ENCODE measurements around the gene SLX9.

Gene SLX9

GRCh38 chr21:44930543-44930981, 9.3 kb upstream of the SLX9 start:
- DNase-seq (ENCODE audit: low read depth): no peak

DNA sequence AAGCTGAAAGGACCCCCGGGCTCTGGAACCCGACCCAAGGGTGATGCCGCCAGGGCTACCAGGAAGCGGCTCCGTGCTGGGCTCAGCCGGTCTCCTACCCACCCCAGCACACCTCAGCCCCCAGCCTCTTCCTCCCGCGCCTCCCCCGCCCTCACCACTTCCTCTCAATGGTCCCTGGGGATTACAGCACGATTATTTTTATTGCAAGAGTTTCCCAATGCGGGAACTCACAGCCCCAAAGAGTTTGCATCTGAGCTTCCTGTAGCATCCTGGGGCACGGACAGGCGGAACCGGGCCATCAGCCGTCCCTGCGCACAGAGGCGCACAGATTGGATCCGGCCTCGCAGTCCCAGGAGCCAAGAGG, 8.7 kb upstream of the SLX9 start:
- DNase-seq (ENCODE audit: low read depth): no peak

DNA sequence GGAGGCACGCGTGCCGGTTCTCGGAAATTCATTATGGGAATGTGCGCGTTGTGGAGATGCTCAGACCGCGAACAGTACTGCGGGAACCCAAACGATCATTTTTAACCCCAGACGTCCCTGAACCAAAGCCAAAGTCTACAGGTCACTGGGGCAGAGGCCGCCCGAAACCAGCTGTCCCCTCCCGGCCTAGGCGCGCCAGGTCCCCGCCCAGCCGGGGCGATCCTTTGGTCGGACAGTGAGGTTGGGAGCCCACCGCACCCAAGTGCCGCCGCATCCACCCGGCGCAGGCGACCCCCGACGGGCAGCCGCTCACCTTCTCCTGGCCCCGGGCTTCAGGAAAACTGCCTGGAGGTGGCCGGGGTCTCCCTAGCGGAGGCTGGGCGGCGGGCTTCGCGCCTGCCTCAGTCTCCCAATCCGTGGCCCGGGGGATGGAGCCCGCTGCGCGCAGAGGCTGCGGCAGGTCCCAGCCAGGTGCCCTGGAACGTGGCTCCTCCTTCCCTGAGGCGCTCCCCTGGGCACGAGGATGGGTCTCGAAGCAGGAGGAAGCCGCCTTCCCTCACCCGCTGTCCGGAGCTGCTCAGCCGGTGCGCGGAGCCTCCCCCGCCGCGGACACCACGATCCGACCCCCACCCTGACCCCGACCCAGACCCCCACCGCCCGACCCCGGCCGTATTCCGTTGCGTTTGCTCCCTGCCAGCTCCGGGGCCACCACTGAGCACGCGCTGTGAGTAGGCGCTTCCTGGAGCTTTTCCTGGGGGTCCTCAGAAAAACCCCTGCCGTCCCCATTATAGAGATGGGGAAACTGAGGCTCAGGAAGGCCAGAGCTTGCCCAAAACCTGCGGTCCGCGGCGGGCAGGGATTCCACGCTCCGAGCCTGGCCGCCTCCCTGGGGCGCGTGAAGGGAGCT, 8.1 kb upstream of the SLX9 start:
- DNase-seq (ENCODE audit: low read depth): no peak

GRCh38 chr21:44932408-44933181, 7.2 kb upstream of the SLX9 start:
- DNase-seq (ENCODE audit: low read depth): no peak

DNA sequence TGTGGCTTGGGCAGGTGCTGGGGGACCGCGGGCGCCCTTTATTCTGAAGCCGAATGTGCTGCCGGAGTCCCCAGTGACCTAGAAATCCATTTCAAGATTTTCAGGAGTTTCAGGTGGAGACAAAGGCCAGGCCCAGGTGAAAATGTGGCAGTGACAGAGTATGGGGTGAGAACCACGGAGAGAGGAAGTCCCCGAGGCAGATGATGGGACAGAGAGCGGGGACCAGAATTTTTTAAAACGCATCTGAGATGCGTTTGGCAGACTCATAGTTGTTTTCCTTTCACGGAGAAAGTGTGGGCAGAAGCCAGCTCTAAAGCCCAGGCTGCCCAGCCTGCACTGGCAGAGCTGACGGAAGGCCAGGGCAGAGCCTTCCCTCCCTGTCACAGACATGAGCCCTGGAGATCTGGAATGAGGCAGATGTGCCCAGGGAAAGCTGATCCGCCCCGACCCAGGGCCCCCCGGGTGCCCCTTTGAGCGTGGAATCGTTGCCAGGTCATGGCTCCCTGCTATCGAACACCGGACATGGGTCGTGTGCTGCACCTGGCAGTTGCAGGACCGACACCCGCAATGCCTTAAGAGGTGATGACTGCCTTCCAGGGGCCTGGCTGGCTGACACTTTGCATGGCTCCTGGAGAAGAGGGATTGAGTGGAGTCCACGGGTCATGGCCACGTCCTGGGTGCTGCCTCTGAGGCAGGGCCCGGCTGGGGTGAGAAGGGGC, 6.5 kb upstream of the SLX9 start:
- DNase-seq (ENCODE audit: low read depth): no peak

DNA sequence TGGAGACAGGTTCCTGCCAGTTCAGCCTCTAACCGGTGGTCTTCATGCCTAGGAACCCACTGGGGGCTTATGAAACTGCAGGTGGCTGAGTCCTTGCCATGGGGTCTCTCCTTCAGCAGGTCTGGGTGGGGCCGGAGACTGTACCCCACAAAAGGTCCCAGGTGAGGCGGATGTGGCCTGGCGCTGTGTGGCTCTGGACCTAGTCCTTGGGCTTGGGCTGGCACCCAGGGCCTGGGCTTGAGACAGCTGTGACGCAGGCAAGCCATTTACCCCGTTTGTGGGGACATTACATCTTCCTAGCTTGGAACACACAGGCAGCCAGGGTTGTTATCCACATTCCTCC, 5.9 kb upstream of the SLX9 start:
- no peak for DNase-seq (ENCODE audit: low read depth)

DNA sequence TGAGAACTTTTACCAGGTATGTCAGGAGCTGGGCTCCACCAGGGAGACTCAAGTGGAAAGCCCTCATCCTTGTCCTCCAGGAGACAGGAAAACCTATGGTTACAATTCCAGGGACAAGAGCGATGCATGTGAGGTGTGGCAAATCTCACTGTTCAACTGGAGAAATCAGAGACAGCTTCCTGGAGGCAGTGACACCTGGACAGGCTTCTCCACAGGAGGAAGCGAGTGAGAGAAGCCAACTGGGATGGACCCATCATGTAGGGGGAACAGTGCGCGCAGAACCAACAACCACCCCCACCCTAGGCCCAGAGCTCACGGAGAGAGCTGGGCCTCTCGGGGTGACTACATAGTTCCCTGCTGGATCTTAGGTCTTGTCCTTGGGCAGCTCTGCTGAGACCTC, 5.6 kb upstream of the SLX9 start:
- no peak for DNase-seq (ENCODE audit: low read depth)

GRCh38 chr21:44934797-44935532, 4.9 kb upstream of the SLX9 start:
- no peak for DNase-seq (ENCODE audit: low read depth)

DNA sequence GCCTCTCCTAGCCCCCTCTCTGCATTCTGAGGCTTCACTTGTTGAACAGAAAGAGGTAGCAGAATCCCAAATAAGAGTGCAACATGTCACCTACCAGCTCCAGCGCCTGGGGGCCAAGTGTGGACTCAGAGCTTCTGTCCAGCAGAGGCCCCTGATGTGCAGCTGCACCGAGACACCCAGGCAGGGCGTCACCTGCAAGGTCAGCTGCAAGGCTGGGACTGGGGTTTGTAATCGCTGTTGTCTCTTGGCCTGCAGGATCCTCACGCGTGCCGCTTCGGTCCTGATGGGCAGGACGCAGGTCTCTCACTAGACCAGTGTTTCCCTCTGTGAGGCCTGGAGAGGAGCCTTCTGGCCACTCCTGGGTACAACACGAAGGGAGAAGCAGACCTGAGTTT, 4.3 kb upstream of the SLX9 start:
- no peak for DNase-seq (ENCODE audit: low read depth)

GRCh38 chr21:44938772-44939531, 877 bp upstream of the SLX9 start:
- DNase-seq (ENCODE audit: low read depth): no peak

- no peak for DNase-seq (ENCODE audit: low read depth)
Measured at GRCh38 chr21:44940116-44940631, 345 bp downstream of the SLX9 start.

DNA sequence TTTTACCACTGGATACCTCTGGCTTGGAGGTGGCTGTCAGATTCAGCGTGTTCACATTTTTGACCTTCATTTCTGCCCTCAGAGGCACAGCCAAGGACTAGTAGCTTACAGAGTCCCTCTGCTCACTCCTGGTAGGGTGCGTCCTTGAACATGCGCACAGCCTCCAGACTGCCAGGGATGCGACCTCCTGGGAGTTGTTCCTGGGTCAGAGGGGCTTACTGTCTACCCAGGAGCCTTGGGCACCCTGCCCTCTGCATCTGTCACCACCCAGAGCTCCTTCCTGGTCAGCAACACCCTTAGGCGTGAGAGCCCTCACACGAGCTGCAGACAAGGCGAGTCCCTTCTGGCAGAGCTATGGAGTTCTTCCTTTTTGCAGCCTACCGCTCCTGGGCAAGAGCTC, 1.7 kb downstream of the SLX9 start:
- DNase-seq (ENCODE audit: low read depth): no peak

GRCh38 chr21:44942566-44942965, 2.7 kb downstream of the SLX9 start:
- no peak for DNase-seq (ENCODE audit: low read depth)

DNA sequence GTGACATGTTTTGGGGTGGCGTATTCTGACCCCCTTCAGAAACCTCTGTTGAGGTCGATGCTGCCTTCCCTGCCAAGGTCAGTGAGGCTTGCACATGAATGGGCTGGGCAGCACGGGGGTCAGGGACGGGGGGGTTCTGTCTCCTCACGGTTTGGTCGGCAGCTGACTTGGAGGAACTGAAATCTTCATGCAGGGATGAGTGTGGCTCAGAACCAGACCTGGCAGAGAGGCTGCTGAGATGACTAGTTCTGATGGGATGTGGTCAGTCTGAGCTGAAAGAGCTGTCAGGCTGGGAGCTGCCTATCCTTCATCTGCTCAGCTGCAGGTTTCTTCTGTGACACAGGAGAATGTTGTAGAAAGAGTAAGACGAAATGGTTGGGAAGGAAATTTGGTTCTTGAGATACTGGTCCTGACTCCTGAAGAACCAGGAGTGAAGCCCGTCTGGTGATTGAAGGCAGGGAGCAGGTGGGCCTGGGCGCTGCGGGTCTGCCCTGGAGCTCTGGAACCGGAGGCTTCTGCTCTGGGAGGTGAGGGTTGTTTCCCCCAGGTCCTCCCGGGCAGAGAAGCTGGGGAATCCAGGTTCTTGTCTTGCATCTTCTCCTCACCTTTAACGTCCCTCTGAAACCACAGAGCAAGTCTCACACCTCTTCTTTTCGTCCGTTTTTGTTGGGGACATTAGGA, 3.3 kb downstream of the SLX9 start:
- DNase-seq (ENCODE audit: low read depth): no peak

DNA sequence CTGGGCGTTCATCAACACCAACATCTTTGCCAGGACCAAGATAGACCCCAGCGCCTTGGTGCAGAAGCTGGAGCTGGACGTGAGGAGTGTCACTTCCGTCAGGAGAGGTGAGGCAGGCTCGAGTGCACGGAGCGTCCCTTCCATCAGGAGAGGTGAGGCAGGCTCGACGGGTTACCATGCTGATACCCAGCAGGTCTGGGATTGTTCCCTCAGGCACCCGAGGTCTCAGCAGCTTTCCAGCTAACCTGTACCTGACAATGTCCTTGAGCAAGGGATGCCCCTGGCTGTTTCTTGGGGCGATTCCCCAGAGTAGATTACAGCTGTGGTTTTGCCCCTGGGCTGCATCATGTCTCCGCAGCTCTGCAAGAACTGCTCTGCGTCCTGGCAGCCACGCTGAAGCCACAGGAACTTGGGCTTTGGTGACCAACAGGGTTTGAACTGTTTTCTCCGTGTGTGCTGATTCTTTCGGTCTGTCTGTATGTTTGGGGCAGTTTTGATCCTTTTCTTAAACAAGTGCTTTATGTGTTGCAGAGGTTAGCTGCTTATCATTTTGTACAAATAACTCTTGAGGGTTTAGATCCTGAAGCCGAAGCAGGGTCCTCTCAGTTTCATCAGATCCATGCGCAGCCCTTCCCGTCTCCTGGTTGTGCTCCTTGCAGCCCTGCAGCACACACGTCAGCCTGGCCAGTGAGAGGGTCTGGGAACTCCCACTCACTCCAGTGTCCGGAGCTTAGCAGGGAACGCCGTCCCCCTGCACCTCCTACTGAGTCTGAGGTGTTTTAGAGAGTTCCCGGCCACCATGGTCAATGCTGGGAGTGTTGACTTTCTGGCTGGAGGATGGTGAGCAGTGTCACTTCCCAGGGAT, 4.1 kb downstream of the SLX9 start:
- DNase-seq (ENCODE audit: low read depth): no peak

DNA sequence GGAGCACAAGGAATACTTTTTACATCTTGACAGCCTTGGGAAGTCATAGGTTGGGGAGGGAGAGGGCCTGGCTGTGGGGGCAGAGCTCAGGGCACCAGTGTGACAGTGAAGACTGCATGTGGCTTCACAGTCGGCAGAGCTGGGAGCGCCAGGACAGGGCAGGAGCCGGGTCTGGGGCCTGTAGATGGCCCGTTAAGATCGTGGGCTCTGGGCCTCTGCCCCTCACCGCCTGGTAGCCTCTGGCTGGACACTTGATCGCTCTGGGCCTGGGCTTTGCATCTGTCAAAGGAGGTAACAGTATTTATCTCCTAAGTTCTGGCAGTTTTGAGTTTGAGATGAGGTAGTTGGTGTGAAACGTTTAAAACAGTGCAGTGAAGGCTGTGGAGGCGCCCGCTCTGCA, 4.8 kb downstream of the SLX9 start:
- no peak for DNase-seq (ENCODE audit: low read depth)

DNA sequence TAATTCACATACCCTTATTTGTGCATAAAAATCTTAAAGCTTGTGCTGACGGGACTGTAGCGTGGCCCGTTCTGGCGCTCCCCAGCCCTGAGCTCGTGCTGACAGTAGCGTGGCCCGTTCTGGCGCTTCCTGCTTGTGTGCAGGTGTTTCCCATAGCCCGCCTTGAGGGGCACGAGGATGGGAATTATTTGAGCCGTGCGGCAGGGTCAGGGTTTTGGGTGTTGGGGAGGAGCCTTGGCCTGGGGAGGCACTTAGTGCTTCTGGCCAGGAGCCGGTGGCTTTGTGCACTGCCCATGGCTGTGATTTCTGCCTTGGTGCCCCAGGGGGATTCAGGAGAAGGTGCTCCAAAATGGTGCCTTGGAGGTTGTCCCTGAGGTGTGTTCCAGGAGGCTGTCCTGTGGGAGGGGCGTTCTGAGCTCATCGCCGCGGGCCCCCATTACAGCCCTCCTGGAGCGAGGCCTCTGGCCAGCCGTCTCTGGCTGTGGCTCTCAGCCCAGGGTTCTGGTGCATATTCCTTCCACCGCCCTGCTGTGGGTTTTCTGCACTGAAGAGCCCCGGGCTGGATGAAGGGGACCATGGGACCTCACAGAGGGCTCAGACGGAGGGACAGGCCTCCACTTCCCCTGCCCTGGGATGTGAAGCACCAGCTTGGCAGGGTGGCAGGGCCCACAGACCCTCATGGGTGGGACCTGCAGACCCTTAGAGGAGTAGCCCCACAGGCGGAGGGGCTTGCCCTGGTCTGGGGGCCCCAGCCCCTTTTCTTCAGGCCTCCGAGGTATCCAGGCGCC, 6.6 kb downstream of the SLX9 start:
- DNase-seq (ENCODE audit: low read depth): no peak

- no peak for DNase-seq (ENCODE audit: low read depth)
Measured at GRCh38 chr21:44947111-44947929, 7.5 kb downstream of the SLX9 start.
